Neural progenitor cell (in vitro differentiated cells): Measurements from ENCODE around the gene NCBP2L.

ENCODE experiments used
- EZH2phosphoT487 ChIP-seq: fragments of 200-600 bp; sonication (generic); IDR thresholded peaks from 2 replicates; pipeline ENCODE4 v1.6.1; 2017; ENCODE audit warnings: antibody characterized with exemption
- TF ChIP-seq, protein P1 (sequence below): fragments of 200-600 bp; sonication (generic); IDR thresholded peaks from 2 replicates; pipeline ENCODE4 v1.5.1; 2017; ENCODE audit warnings: antibody characterized with exemption, mild to moderate bottlenecking

- TF ChIP-seq, protein P1, sequence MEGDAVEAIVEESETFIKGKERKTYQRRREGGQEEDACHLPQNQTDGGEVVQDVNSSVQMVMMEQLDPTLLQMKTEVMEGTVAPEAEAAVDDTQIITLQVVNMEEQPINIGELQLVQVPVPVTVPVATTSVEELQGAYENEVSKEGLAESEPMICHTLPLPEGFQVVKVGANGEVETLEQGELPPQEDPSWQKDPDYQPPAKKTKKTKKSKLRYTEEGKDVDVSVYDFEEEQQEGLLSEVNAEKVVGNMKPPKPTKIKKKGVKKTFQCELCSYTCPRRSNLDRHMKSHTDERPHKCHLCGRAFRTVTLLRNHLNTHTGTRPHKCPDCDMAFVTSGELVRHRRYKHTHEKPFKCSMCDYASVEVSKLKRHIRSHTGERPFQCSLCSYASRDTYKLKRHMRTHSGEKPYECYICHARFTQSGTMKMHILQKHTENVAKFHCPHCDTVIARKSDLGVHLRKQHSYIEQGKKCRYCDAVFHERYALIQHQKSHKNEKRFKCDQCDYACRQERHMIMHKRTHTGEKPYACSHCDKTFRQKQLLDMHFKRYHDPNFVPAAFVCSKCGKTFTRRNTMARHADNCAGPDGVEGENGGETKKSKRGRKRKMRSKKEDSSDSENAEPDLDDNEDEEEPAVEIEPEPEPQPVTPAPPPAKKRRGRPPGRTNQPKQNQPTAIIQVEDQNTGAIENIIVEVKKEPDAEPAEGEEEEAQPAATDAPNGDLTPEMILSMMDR = no peak
- TF ChIP-seq EZH2phosphoT487 = no peak
These were observed 33.5 kb upstream of the NCBP2L start for GRCh38 chrX:107743995-107744394.
